Measurements from ENCODE around the gene RNGTT.

Gene RNGTT

GRCh38 chr6:88870717-88871330 is 92.6 kb downstream of the RNGTT start:
- Histone ChIP-seq H3K27ac (no peak overlapping the region), H3K4me3 (ENCODE audit: low read depth, low read length) (no peak overlapping the region), H3K36me3 (no peaks in the 10 kb centered on the region), H3K9me3 (ENCODE audit: severe bottlenecking) (no peaks in the 10 kb centered on the region), H3K27me3 (ENCODE audit: insufficient read depth, low read depth, severe bottlenecking) (no peaks in the 10 kb centered on the region)
- peak; percentile 17 for DNase-seq
- peak; percentile 26; the same call in 1 of the 2 replicates for TF ChIP-seq CTCF (IDR thresholded peaks at IDR 0.05; ENCODE audit: low read depth, low read length)

DNA sequence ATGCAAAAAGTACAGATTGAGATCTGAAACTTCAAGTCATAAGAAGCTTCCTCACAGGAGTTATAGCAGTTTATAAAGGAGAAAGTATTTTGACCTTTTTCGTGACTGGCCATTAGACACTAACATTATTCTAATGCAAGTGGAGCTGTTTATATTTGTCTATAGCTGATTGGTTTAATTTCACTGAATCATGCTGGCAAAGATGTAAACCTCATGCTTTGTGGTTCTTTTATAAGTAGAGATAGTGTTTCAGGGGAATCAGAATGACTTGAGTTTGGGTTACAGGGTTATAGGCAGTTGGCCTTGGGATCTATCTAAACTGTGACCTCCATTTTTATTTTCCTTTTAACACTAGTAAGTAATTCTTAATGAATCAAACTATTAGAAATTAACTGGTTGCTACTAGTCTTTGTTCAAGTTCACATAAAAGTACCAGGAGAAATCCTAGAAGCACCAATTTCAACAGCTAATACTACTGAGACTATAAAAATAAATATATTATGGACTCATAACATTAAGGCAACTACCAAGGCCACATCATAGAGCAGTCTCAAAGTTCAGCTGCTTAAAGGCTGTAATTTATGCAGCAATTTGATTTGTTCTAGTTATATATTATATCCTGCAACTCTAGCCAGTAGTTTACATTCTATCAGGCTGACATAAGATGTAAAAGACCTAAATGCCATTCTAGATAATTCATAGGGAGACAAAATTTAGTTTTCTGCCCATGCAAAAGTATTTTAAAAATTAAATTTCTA is 94.0 kb downstream of the RNGTT start:
- Histone ChIP-seq H3K27me3 (ENCODE audit: insufficient read depth, low read depth, severe bottlenecking) (no peaks in the 10 kb centered on the region), H3K9me3 (ENCODE audit: severe bottlenecking) (no peaks in the 10 kb centered on the region), H3K36me3 (no peaks in the 10 kb centered on the region), H3K4me3 (ENCODE audit: low read depth, low read length) (no peak overlapping the region), H3K27ac (no peak overlapping the region)
- no peak for DNase-seq
- no peak for TF ChIP-seq CTCF (IDR thresholded peaks at IDR 0.05; ENCODE audit: low read depth, low read length)

GRCh38 chr6:88867841-88868731 is 95.3 kb downstream of the RNGTT start:
- Histone ChIP-seq H3K4me3 (ENCODE audit: low read depth, low read length) (no peak overlapping the region), H3K9me3 (ENCODE audit: severe bottlenecking) (no peaks in the 10 kb centered on the region), H3K27me3 (ENCODE audit: insufficient read depth, low read depth, severe bottlenecking) (no peaks in the 10 kb centered on the region), H3K36me3 (no peaks in the 10 kb centered on the region), H3K27ac (no peak overlapping the region)
- no peak for TF ChIP-seq CTCF (IDR thresholded peaks at IDR 0.05; ENCODE audit: low read depth, low read length)
- no peak for DNase-seq

DNA sequence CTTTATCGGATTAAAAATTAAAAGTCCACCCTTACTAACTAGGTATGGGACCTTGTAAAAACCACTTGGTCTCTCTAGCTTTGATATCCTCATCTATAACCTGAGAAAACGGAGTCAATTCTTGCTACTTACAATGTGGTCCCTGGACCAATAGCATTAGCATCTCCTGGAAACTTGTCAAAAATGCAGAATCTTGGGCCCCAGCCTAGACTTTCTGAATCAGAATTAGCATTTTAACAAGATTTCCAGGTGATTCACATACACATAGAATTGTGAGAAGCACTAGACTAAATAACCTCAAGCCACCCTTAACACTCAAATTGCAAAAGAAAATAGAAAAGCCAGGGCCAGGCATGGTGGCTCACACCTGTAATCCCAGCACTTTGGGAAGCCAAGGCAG is 96.6 kb downstream of the RNGTT start:
- no peak for DNase-seq
- TF ChIP-seq CTCF (IDR thresholded peaks at IDR 0.05; ENCODE audit: low read depth, low read length): no peak
- Histone ChIP-seq H3K9me3 (ENCODE audit: severe bottlenecking) (no peaks in the 10 kb centered on the region), H3K4me3 (ENCODE audit: low read depth, low read length) (no peak overlapping the region), H3K27ac (no peak overlapping the region), H3K27me3 (ENCODE audit: insufficient read depth, low read depth, severe bottlenecking) (no peaks in the 10 kb centered on the region), H3K36me3 (no peaks in the 10 kb centered on the region)

- DNase-seq: no peak
These were observed 98.1 kb downstream of the RNGTT start for GRCh38 chr6:88865275-88865674.

More at GRCh38 chr6:88865275-88865674, 98.1 kb downstream of the RNGTT start:
- H3K4me3 ChIP-seq (ENCODE audit: low read depth, low read length): no peak overlapping the region
- H3K27ac ChIP-seq: no peak overlapping the region
- TF ChIP-seq CTCF (IDR thresholded peaks at IDR 0.05; ENCODE audit: low read depth, low read length): no peak
- no peaks in the 10 kb centered on the region for H3K9me3 ChIP-seq (ENCODE audit: severe bottlenecking)
- H3K27me3 ChIP-seq (ENCODE audit: insufficient read depth, low read depth, severe bottlenecking): no peaks in the 10 kb centered on the region
- H3K36me3 ChIP-seq: no peaks in the 10 kb centered on the region

All from WERI-Rb-1 (cell line).